Activated naive CD4-positive, alpha-beta T cell treated with anti-CD3 and anti-CD28 coated beads for 36 hours (primary cell): ENCODE measurements around the gene NT5C1B. TPM values are rescaled to one million over a fixed set of nuclear protein-coding genes. Genes with fewer than 3 reads are reported as not detected.

Experiments used
- CTCF ChIA-PET: fragments of 350-600 bp; sonication (Branson Sonifier 250); formaldehyde crosslinking; loops from one replicate; lab custom pipeline; 2021; ENCODE audit warnings: antibody characterized with exemption; lab: Charles Lee
- DNase-seq: peaks from one replicate; pipeline ENCODE4 v3.0.0-alpha.2; 2020
- H3K27ac Mint-ChIP-seq: one replicate; pipeline ENCODE4 v1.8.0; 2021; ENCODE audit warnings: mild to moderate bottlenecking, mixed read lengths
- H3K27me3 Mint-ChIP-seq: one replicate; pipeline ENCODE4 v1.8.0; 2021; ENCODE audit warnings: low read depth, mixed read lengths
- H3K36me3 Mint-ChIP-seq: one replicate; pipeline ENCODE4 v1.8.0; 2021; ENCODE audit warnings: low read depth, mixed read lengths
- H3K4me1 Mint-ChIP-seq: one replicate; pipeline ENCODE4 v1.8.0; 2021; ENCODE audit warnings: low read depth, mixed read lengths
- H3K4me3 Mint-ChIP-seq: one replicate; pipeline ENCODE4 v1.8.0; 2021; ENCODE audit warnings: mild to moderate bottlenecking, moderate library complexity, mixed read lengths
- H3K9me3 Mint-ChIP-seq: one replicate; pipeline ENCODE4 v1.8.0; 2021; ENCODE audit warnings: mixed read lengths
- intact Hi-C: fragments of 100-400 bp; cut with micrococcal nuclease; formaldehyde crosslinking; loops from one replicate; pipeline ENCODE4 v1.15.1; 2023
- total RNA-seq, 2 experiments: library from RNA; stranded (reverse); gene quantifications; one replicate each; pipeline ENCODE4 v1.2.3, GENCODE V29; 2021

The NT5C1B gene
- total RNA-seq, 2 experiments from 2014 or later: not detected

DNA sequence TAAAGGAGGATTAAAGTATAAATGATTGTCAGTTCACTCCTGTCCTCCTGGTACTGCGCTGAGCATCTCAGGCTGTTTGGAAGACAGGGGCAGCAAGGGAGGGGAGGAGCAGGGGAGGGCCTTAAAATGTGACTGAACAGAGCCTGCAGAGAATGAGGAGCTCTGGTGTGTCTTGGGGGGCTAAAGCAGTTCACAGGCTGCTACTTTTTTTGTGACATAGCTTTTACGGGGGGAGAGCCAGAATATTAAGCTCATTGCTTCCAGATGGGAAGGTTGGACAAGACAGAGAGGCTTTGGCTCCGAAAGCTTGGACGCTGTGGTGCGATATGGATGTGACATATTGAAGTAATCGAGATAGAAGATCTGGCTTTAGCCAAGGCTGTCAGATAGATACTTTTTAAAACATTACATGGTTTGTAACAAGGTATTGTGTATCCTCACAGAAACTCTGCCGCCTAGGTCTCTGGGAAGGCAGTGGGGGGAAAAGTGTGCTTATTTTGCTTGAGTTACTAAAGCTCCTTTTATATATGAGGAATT lies 69.4 kb downstream of the NT5C1B start:
- no peaks in the 10 kb centered on the region for H3K9me3 Mint-ChIP-seq
- no peaks in the 10 kb centered on the region for H3K4me1 Mint-ChIP-seq
- intact Hi-C loops: loop anchor here (1.0 to 2.0 kb wide), 6 partner anchors 39 to 1343 kb away; no protein-coding TSS in a partner anchor
- DNase-seq: no peak
- H3K4me3 Mint-ChIP-seq: no peak overlapping the region
- no peak overlapping the region for H3K27ac Mint-ChIP-seq
- H3K36me3 Mint-ChIP-seq: no peaks in the 10 kb centered on the region
- CTCF ChIA-PET: interaction anchor here (0.5 to 3.4 kb wide), 16 partner anchors 9 to 1345 kb away, joined by 3 to 19 read pairs (median 4); no protein-coding TSS in a partner anchor
- peaks cover 18% of the 10 kb centered on the region for H3K27me3 Mint-ChIP-seq

GRCh38 chr2:18518116-18519111 lies 71.0 kb downstream of the NT5C1B start:
- intact Hi-C loops: no loop called here
- Mint-ChIP-seq H3K36me3 (no peaks in the 10 kb centered on the region), H3K9me3 (no peaks in the 10 kb centered on the region), H3K4me3 (no peak overlapping the region), H3K4me1 (no peaks in the 10 kb centered on the region), H3K27me3 (peaks cover 22% of the 10 kb centered on the region), H3K27ac (no peak overlapping the region)
- CTCF ChIA-PET: interaction anchor here (0.6 to 2.9 kb wide), 5 partner anchors 12 to 235 kb away, joined by 3 to 10 read pairs (median 4); no protein-coding TSS in a partner anchor
- no peak for DNase-seq

GRCh38 chr2:18517386-18517785 lies 72.0 kb downstream of the NT5C1B start:
- Mint-ChIP-seq H3K4me3 (no peak overlapping the region), H3K27me3 (peaks cover 22% of the 10 kb centered on the region), H3K36me3 (no peaks in the 10 kb centered on the region), H3K27ac (no peak overlapping the region), H3K4me1 (no peaks in the 10 kb centered on the region), H3K9me3 (no peaks in the 10 kb centered on the region)
- no peak for DNase-seq
- intact Hi-C loops: no loop called here
- CTCF ChIA-PET: interaction anchor here (1.3 to 1.6 kb wide), 2 partner anchors 11 to 233 kb away, joined by 3 to 4 read pairs; no protein-coding TSS in a partner anchor

- H3K4me1 Mint-ChIP-seq: no peaks in the 10 kb centered on the region
- no peak for DNase-seq
- no peak overlapping the region for H3K4me3 Mint-ChIP-seq
- H3K27me3 Mint-ChIP-seq: peaks cover 22% of the 10 kb centered on the region
- CTCF ChIA-PET: interaction anchor here (1.2 kb wide), 1 partner anchor 191 kb away, joined by 4 read pairs; no protein-coding TSS in a partner anchor
- no peaks in the 10 kb centered on the region for H3K36me3 Mint-ChIP-seq
- H3K9me3 Mint-ChIP-seq: no peaks in the 10 kb centered on the region
- no peak overlapping the region for H3K27ac Mint-ChIP-seq
- intact Hi-C loops: no loop called here
Measured at GRCh38 chr2:18516112-18516511, 73.3 kb downstream of the NT5C1B start.

DNA sequence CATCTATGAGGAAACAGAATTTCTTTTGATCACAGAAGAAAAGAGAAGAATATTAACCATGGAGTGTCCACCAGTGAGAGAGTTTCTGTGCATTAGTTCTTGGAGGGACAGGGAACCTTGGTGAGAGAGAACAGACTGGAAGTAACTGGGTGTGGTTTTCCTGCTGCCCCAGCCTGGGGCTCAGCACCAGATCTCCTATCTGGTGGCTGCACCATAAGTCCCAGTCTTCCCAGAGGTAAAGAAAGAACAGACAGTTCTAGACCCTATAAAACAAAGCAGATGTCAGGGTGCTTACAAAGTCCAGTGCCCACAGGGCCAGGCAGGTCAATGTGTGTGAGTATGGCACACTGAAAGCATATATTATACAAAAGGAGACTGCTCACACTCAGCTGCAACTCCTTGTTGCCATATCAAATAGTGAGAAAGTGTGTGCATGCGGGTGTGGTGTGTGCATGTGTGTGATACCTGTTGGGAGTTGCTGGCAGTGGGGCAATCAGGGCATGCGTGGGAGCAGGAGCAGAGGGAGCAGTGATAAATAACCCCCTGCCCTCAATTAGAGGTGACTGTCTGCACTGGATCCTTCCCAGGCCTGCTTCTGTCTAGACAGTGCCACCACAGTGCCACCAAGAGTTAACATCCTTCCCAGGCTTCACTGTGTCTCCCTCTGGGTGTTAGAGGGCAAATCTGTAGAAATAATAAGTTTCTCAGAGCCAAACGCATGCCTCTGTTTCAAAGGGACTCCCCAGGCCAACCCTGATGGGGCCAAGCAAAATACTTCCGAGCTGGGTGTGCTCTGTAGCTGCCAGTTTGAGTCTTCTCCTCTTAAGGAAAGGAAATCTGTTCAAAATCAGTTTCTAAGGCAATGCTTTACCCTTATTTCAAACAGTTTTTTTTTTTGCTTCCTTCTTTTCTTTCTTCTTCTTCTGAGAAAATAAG lies 74.6 kb downstream of the NT5C1B start:
- intact Hi-C loops: no loop called here
- no peaks in the 10 kb centered on the region for H3K9me3 Mint-ChIP-seq
- no peaks in the 10 kb centered on the region for H3K4me1 Mint-ChIP-seq
- no peak for DNase-seq
- H3K4me3 Mint-ChIP-seq: no peak overlapping the region
- CTCF ChIA-PET: interaction anchor here (1.2 kb wide), 1 partner anchor 193 kb away, joined by 4 read pairs; no protein-coding TSS in a partner anchor
- H3K36me3 Mint-ChIP-seq: no peaks in the 10 kb centered on the region
- H3K27ac Mint-ChIP-seq: no peak overlapping the region
- peaks cover 31% of the 10 kb centered on the region for H3K27me3 Mint-ChIP-seq

Other genes with a start within 250 kb of the NT5C1B start
- gene RDH14, start 28.9 kb downstream of the NT5C1B start, total RNA-seq: 10 to 100 TPM; 11.4 to 11.6 TPM